HepG2 (cell line): Measurements from ENCODE around the gene UXS1. TPM values are rescaled to one million over a fixed set of nuclear protein-coding genes. Genes with fewer than 3 reads are reported as not detected.

Experiments
- ATAC-seq: fragments of 200-7000 bp; cut with Tn5 transposase; 3 replicates; pipeline ENCODE4 v1.9.1; 2020; ENCODE audit warnings: mild to moderate bottlenecking, moderate library complexity
- BruUV-seq: library from RNA; stranded (reverse); fragments of 400-500 nt; replicated peaks from 2 replicates; lab custom pipeline; 2021; lab: Mats Ljungman, UMichigan
- CTCF ChIA-PET: fragments of 300-600 bp; formaldehyde crosslinking; extraction: SDS; loops from one replicate; lab custom pipeline; 2021; ENCODE audit warnings: low total read pairs, inconsistent platforms, low intra/inter-chr PET ratio; lab: Yijun Ruan, JAX
- POLR2A ChIA-PET: fragments of 350-600 bp; sonication (Branson Sonifier 250); formaldehyde crosslinking; loops from one replicate; lab custom pipeline; 2020; ENCODE audit warnings: antibody characterized with exemption, inconsistent platforms; lab: Yijun Ruan, JAX
- DNase-seq: peaks from one replicate; pipeline ENCODE4 v3.0.0-alpha.2; 2015; ENCODE audit warnings: low spot score
- FAIRE-seq: peaks from 3 replicates; lab custom pipeline; 2011; peaks lifted over from hg19 to GRCh38; lab: Jason Lieb, UNC
- H2AFZ ChIP-seq: one replicate; pipeline ENCODE4 v1.6.1; 2011; ENCODE audit warnings: low read length, inconsistent platforms
- H3K27ac ChIP-seq: fragments of 300-600 bp; 3 replicates; pipeline ENCODE4 v1.8.0; 2011; ENCODE audit warnings: mixed run types, mild to moderate bottlenecking, mixed read lengths, low read length, inconsistent platforms; ENCODE audit not compliant: insufficient read depth; ENCODE audit errors: extremely low read length
- H3K27me3 ChIP-seq, 2 experiments: fragments of 200-600 bp in 1 of 2; 2 replicates in 1 of 2; 3 replicates in 1 of 2; pipeline versions ENCODE4 v1.6.0 to v1.8.0; 2011; ENCODE audit warnings: low read length in 2 of 2, mild to moderate bottlenecking in 2 of 2, moderate library complexity in 2 of 2, inconsistent platforms in 1 of 2; ENCODE audit not compliant: insufficient read depth in 2 of 2, control insufficient read depth in 1 of 2
- H3K36me3 ChIP-seq, 2 experiments: fragments of 200-600 bp in 1 of 2; replicated peaks in 1 of 2; 2 replicates in 1 of 2; 3 replicates in 1 of 2; pipeline versions ENCODE4 v1.5.1 to v1.8.0; 2011; ENCODE audit warnings: low read length in 2 of 2, inconsistent platforms in 1 of 2; ENCODE audit not compliant: insufficient read depth in 2 of 2, control insufficient read depth in 1 of 2
- H3K4me1 ChIP-seq: 2 replicates; pipeline ENCODE4 v1.5.1; 2012; ENCODE audit warnings: low read length, inconsistent platforms; ENCODE audit not compliant: insufficient read depth
- H3K4me2 ChIP-seq: 2 replicates; pipeline ENCODE4 v1.6.0; 2011; ENCODE audit warnings: low read depth, low read length, inconsistent platforms
- H3K4me3 ChIP-seq, 3 experiments: fragments of 200-600 bp in 1 of 3; sonication (generic), shearing (Covaris generic) in 1 of 3; replicated peaks in 1 of 3; 2 replicates each; pipeline ENCODE4 v1.5.1; 2011 to 2016; ENCODE audit warnings: low read length in 3 of 3, inconsistent platforms in 2 of 3, low read depth in 2 of 3, mild to moderate bottlenecking in 2 of 3, control low read depth in 1 of 3, mixed read lengths in 1 of 3; ENCODE audit not compliant: insufficient read depth in 1 of 3
- H3K79me2 ChIP-seq: one replicate; pipeline ENCODE4 v1.6.1; 2011; ENCODE audit warnings: low read length, inconsistent platforms; ENCODE audit not compliant: insufficient read depth
- H3K9ac ChIP-seq: 2 replicates; pipeline ENCODE4 v1.6.0; 2011; ENCODE audit warnings: mild to moderate bottlenecking, low read depth, low read length, inconsistent platforms; ENCODE audit not compliant: insufficient read depth
- H3K9me3 ChIP-seq: 2 replicates; pipeline ENCODE4 v1.5.1; 2012; ENCODE audit warnings: mild to moderate bottlenecking, low read length
- H4K20me1 ChIP-seq: 2 replicates; pipeline ENCODE4 v1.6.0; 2011; ENCODE audit warnings: inconsistent platforms, mild to moderate bottlenecking, low read length, moderate library complexity; ENCODE audit not compliant: insufficient read depth
- BRF2 ChIP-seq: sonication (generic); formaldehyde crosslinking; IDR thresholded peaks from 2 replicates; pipeline ENCODE4 v1.8.1; 2022; ENCODE audit warnings: mild to moderate bottlenecking, missing genetic modification reagents
- CHD2 ChIP-seq: IDR thresholded peaks from 2 replicates; pipeline ENCODE4 v1.6.1; 2011; ENCODE audit warnings: low read depth, low read length, improper control_type of control experiment
- RAD21 ChIP-seq: fragments of 450-650 bp; formaldehyde crosslinking; IDR thresholded peaks from 2 replicates; pipeline ENCODE4 v1.5.0; 2020; ENCODE audit warnings: mild to moderate bottlenecking
- RFX3 ChIP-seq: IDR thresholded peaks from 2 replicates; pipeline ENCODE4 v1.6.1; 2016; ENCODE audit warnings: missing biosample characterization, missing genetic modification reagents
- RFX5 ChIP-seq: IDR thresholded peaks from 2 replicates; pipeline ENCODE4 v1.6.1; 2011; ENCODE audit warnings: low read depth, low read length, improper control_type of control experiment
- SP5 ChIP-seq: IDR thresholded peaks from 2 replicates; pipeline ENCODE4 v1.6.1; 2016; ENCODE audit warnings: low read depth, borderline replicate concordance
- ZNF407 ChIP-seq: sonication (generic); formaldehyde crosslinking; IDR thresholded peaks from one replicate; pipeline ENCODE4 v1.5.1; 2020; ENCODE audit warnings: mild to moderate bottlenecking, missing genetic modification reagents; ENCODE audit errors: not compliant biosample characterization
- ZNF598 ChIP-seq: sonication (generic); formaldehyde crosslinking; IDR thresholded peaks from 2 replicates; pipeline ENCODE4 v1.5.1; 2020; ENCODE audit warnings: mild to moderate bottlenecking, missing genetic modification reagents, borderline replicate concordance
- ZNF768 ChIP-seq: sonication (generic); formaldehyde crosslinking; IDR thresholded peaks from 2 replicates; pipeline ENCODE4 v1.4.0; 2020; ENCODE audit warnings: missing genetic modification reagents
- ZSCAN9 ChIP-seq: IDR thresholded peaks from 2 replicates; pipeline ENCODE4 v1.6.1; 2016; ENCODE audit warnings: borderline replicate concordance
- WGBS: methylation state at CpG from one replicate; pipeline ENCODE4 v1.1.6; 2017; ENCODE audit warnings: low lambda C conversion rate; 5-methylcytosine and 5-hydroxymethylcytosine counted together
- in situ Hi-C: cut with HindIII; loops from 2 replicates; pipeline ENCODE4 v1.10.0; 2017; ENCODE audit warnings: low pct_unique_long_range_greater_than_20kb; ENCODE audit not compliant: extremely low pct_ligation_motif_present
- intact Hi-C: fragments of 100-400 bp; cut with micrococcal nuclease; formaldehyde crosslinking; loops from one replicate; pipeline ENCODE4 v1.10.0; 2022; ENCODE audit not compliant: unreplicated experiment
- polyA plus RNA-seq, 8 experiments: library from polyadenylated mRNA; depleted of rRNA in 3 of 8; stranded (reverse) in 7 of 8; unstranded in 1 of 8; fragments of >200 nt; fragmentation: Illumina TruSeq in 4 of 8; extraction: Trizol in 4 of 8; gene quantifications; 2 replicates each; pipeline versions ENCODE4 v1.2.1 to v1.2.3, GENCODE V29; 2011 to 2016; ENCODE audit warnings: low read depth in 4 of 8, missing spikeins in 1 of 8, mixed read lengths in 1 of 8; ENCODE audit not compliant: insufficient read depth in 1 of 8
- total RNA-seq, 5 experiments: library from RNA; depleted of rRNA; stranded (reverse); fragments of >200 nt; fragmentation: Illumina TruSeq; extraction: Trizol; gene quantifications; 2 replicates each; pipeline ENCODE4 v1.2.3, GENCODE V29; 2016; ENCODE audit warnings: low read depth in 1 of 5

UXS1 gene
- total and polyA plus RNA-seq, 2 of the 13 experiments (the other 11 are each of a cell fraction or from before 2014, with no cell fraction given), result 53.3 to 110 TPM

- ChIA-PET POLR2A (no interaction called here), CTCF (no interaction called here)
- Histone ChIP-seq H3K4me3 (no peak overlapping the region), H3K79me2 (peaks cover 47% of the 10 kb centered on the region), H4K20me1 (peaks cover 6% of the 10 kb centered on the region; the same call in 1 of the 2 replicates), H3K9me3 (no peaks in the 10 kb centered on the region), H3K27me3 (no peaks in the 10 kb centered on the region), H3K9ac (no peak overlapping the region), H3K27ac (no peak overlapping the region), H3K36me3 (peaks cover 9 to 10% of the 10 kb centered on the region in 2 experiments; a peak in 3 of 5 replicates), H2AFZ (no peak overlapping the region), H3K4me2 (no peak overlapping the region), H3K4me1 (peaks cover 27% of the 10 kb centered on the region)
- FAIRE-seq (no peak), DNase-seq (no peak), ATAC-seq (no peak)
- BruUV-seq, result no TSS peak
- intact Hi-C loops (no loop called here), in situ Hi-C loops (loop anchor here (25.0 kb wide), 1 partner anchor 838 kb away; the partner anchor contains the start of genes C2orf49 and TGFBRAP1)
- TF ChIP-seq ZSCAN9 (no peak), RAD21 (CRISPR knock-in tag) (no peak), BRF2 (CRISPR knock-in tag) (no peak), SP5 (no peak), ZNF598 (CRISPR knock-in tag) (no peak), ZNF407 (no peak), ZNF768 (CRISPR knock-in tag) (no peak), RFX5 (no peak), CHD2 (no peak), RFX3 (CRISPR knock-in tag) (no peak)
- WGBS, result 95% methylated on average over 7 of the region's 7 CpGs
Observed at GRCh38 chr2:106175086-106175850, 18.8 kb downstream of the UXS1 start.
